Choroid plexus epithelial cell (primary cell): ENCODE measurements around the gene NPC1L1.

Experiments
- DNase-seq: peaks from one replicate; pipeline ENCODE4 v3.0.0-alpha.2; 2010; ENCODE audit warnings: low read depth
- H3K4me3 ChIP-seq: 2 replicates; pipeline ENCODE4 v1.5.1; 2011; ENCODE audit warnings: low read depth, mild to moderate bottlenecking, control low read depth, low read length, moderate library complexity
- TF ChIP-seq, protein P1 (sequence below): conservative IDR thresholded peaks from 2 replicates; pipeline ENCODE4 v1.5.1; 2011; ENCODE audit warnings: low read depth, mild to moderate bottlenecking, control low read depth, inconsistent platforms, low read length, moderate library complexity

Gene NPC1L1

DNA sequence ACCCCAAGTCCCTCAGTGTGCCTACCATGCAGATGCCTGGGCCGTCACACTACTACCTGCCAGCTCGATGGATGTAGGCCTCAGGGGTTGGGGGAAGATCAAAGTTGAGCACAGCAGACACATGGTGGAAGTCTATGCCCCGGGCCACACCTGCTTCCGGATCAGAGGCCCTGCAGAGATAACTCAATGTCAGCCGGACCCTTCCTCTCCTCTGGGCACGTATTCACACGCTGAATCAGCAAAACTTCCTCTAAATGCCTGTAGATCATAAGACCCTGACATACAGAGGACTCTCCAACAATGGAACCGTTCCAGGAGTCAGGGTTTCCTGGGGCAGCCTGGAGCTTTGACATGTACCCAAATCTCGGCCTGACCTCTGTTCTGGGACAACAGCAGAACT is 28.8 kb upstream of the NPC1L1 start:
- TF ChIP-seq, protein P1, sequence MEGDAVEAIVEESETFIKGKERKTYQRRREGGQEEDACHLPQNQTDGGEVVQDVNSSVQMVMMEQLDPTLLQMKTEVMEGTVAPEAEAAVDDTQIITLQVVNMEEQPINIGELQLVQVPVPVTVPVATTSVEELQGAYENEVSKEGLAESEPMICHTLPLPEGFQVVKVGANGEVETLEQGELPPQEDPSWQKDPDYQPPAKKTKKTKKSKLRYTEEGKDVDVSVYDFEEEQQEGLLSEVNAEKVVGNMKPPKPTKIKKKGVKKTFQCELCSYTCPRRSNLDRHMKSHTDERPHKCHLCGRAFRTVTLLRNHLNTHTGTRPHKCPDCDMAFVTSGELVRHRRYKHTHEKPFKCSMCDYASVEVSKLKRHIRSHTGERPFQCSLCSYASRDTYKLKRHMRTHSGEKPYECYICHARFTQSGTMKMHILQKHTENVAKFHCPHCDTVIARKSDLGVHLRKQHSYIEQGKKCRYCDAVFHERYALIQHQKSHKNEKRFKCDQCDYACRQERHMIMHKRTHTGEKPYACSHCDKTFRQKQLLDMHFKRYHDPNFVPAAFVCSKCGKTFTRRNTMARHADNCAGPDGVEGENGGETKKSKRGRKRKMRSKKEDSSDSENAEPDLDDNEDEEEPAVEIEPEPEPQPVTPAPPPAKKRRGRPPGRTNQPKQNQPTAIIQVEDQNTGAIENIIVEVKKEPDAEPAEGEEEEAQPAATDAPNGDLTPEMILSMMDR = no peak
- H3K4me3 ChIP-seq = no peak overlapping the region
- DNase-seq = no peak

DNA sequence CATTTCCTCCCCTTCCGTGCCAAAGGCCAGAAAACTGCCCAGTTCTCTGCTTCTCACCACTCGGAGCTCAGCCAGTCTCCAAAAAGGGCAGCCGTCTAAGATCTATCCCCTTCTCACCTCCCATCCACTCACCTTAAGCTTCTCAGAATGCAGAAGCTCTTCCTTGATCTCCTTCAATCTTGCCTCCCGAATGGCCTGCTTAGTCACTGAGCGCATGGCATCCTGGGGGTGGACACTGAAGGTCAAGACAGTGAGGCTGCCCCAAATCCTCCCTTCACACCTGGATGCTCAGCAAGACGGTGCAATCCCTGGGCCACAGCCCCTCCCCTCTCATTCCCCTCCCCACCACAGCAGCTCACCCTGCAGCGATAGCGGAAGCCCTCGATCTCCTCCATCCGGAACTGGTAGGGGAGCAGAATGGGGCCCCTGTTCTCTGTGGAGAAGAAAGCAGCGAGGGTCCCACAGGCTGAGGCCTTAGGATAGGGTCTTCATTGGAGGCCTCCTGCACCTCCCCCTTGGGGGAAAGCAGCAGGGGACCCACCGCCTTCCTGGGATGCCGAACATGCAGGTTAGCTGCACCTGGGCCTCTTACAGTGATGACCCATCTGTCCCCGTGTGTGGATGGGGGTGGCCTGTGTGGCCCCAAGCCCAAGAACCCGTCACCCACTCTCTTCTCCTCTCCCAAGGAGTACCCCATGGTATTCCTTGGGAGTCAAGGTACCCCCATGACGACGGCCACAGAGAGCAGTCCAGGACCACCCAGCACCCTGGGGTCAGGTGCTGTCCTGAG is 27.8 kb upstream of the NPC1L1 start:
- H3K4me3 ChIP-seq = no peak overlapping the region
- no peak for DNase-seq
- TF ChIP-seq, protein P1 = no peak

DNA sequence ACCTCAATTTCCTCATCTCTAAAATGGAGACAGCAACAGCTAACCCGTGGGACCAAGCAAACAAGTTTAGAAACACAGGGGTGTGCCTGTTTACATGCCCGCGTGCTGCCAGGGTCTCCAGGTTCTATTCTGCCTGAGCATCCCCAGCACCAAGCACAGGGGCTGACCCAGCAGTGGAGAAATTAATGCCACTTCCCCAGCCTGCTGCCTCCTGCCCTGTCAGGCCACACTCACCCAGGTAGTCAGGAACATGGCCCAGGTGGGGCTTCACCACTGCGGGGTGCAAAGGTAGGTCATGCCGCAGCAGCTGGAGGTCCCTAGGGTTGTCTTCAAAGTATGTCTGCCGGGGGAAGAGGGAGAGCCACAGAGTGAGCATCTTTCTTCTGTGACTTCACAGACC is 26.8 kb upstream of the NPC1L1 start:
- TF ChIP-seq, protein P1 = no peak

DNA sequence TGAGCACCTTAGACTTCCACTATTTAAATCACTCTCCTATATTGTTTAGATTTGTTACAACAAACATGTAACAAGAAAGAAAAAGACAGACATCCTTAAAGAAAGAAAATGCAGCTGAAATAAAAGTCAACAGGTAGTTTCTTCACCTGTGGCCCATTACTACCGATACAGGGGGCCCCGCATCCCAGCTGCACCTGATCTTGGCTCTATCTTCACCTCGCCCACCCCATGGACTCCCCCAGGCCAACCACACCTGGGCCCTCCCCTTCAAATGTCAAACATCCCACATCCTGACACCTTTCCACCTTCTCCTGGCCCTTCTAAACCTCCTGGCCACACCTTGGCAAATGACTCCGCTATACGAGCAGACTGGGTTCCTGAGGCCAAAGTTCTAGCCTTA is 25.6 kb upstream of the NPC1L1 start:
- DNase-seq = no peak
- TF ChIP-seq, protein P1 = no peak
- no peak overlapping the region for H3K4me3 ChIP-seq

More for the DNA sequence above, 26.8 kb upstream of the NPC1L1 start:
- DNase-seq = no peak
- no peak overlapping the region for H3K4me3 ChIP-seq

DNA sequence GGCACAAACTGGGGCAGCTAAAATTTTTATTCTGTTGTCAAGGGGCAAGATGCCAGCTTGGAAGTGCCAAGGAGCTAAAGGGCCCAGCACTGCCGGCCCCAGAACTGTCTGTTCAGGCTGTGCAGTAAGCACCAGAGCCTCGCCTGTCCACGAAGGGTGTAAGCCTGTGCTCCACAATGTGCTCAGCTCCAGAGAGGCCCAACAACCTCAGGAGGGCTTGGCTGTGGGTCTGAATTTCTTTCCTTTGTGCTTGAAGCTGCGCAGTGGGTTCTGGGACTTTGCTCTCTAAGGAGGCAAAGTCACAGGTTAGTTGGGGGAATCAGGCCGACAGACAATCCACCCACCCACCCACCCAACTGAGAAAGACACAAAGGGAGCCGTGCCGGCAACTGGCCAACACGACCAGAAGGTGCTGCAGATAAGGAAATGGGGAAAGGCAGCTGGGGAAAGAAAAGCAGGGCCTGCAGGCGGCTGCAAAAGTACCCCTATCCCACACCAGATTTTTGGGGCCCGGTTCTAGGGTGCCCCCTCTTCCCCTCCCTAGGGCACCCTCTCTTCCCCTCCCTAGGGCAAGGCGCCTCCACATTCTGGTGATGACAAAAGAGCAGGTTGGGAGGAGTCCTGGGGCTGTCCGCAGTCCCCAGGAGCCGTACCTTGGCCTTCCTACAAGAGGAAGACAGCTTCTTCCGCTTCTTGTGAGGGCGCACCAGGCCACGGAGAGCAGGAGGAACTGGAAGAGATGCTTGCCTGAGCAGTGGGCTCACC is 24.8 kb upstream of the NPC1L1 start:
- TF ChIP-seq, protein P1 = no peak
- no peak for DNase-seq
- H3K4me3 ChIP-seq = no peak overlapping the region

DNA sequence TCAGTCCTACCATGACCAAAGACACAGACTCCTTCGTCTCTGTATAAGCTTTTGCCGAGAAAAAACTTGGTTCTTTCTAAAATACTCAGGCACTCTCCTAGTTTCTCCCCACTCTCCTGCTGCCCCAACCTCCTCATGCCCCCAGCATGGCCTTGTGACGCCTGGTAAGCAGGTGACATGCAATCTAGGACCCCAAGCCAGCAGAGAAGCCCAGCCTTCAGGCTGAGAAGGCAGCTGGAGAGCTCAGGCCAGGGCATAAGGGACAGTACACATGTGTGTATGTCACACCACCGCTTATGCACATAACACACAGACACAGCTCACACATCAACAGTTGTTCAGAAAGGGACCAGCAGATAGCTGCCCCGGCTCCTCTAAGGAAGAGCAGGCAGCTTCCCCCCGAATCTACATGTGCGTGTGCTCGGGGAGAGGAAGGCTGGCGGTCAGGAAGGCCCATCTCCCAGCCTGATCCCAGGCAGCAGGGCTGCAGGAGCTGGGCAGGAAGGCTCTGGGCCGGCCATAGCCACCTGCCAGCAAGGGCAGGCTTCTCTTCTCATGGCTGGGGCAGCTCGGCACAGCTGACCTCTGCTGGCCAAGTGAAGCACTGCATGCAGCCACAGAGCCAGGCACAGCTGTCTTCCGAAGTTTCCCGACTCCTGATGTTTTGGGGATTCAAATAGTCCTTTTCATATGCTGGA is 24.1 kb upstream of the NPC1L1 start:
- H3K4me3 ChIP-seq = no peak overlapping the region
- DNase-seq = peak; percentile 73
- TF ChIP-seq, protein P1 = peak; percentile 98
